GM12864 (cell line): ENCODE measurements around the gene CSKMT.
"Not testable (repeated sequence)": the region's sequence is repeated elsewhere in the genome, so short reads cannot be mapped to it uniquely, and the experiment has no call there.

Source experiments
- DNase-seq: peaks from one replicate; pipeline ENCODE4 v3.0.0-alpha.2; 2011; ENCODE audit warnings: low read depth
- H3K4me3 ChIP-seq: 2 replicates; pipeline ENCODE4 v1.5.1; 2011; ENCODE audit warnings: mild to moderate bottlenecking, low read depth, low read length, control low read depth
- CTCF ChIP-seq: IDR thresholded peaks from 2 replicates; pipeline ENCODE4 v1.5.1; 2011; ENCODE audit warnings: low read depth, mild to moderate bottlenecking, moderate library complexity, low read length, control low read depth, inconsistent platforms; ENCODE audit errors: missing control alignments

The CSKMT gene

GRCh38 chr11:62678770-62679696 is 13.9 kb downstream of the CSKMT start, which contains the start of gene UBXN1:
TSS of gene UBXN1 (minus strand) at chr11:62679073. CDS start at chr11:62678923, 150 bp downstream.
- peak; percentile 75 for DNase-seq
- TF ChIP-seq CTCF: no peak
- H3K4me3 ChIP-seq: peak within 1 kb of the TSS; percentile 79

- peak; percentile 53 for DNase-seq
- peak; percentile 73 for TF ChIP-seq CTCF
- no peak overlapping the region for H3K4me3 ChIP-seq
Measured at GRCh38 chr11:62680825-62681240, 15.7 kb downstream of the CSKMT start.

GRCh38 chr11:62682518-62682917 is 17.4 kb downstream of the CSKMT start:
- no peak for TF ChIP-seq CTCF
- no peak overlapping the region for H3K4me3 ChIP-seq
- DNase-seq: no peak

- H3K4me3 ChIP-seq: no peak overlapping the region
- no peak for TF ChIP-seq CTCF
- no peak for DNase-seq
Measured at GRCh38 chr11:62687508-62688396, 22.6 kb downstream of the CSKMT start.

- TF ChIP-seq CTCF: no peak
- H3K4me3 ChIP-seq: no peak overlapping the region
- no peak for DNase-seq
Measured at GRCh38 chr11:62688491-62688890, 23.4 kb downstream of the CSKMT start.

GRCh38 chr11:62689421-62690183 is 24.5 kb downstream of the CSKMT start, which contains the start of gene LRRN4CL:
TSS of gene LRRN4CL (minus strand) at chr11:62689530. CDS start at chr11:62688508, 1,022 bp downstream.
- H3K4me3 ChIP-seq: no peak within 1 kb of the TSS
- no peak for DNase-seq
- no peak for TF ChIP-seq CTCF

- not testable (repeated sequence) for DNase-seq, H3K4me3 ChIP-seq
Measured at GRCh38 chr11:62693624-62694023, 28.5 kb downstream of the CSKMT start.
